H1 (cell line): ENCODE results near the gene PRCD.

Experiments
- ASH2L ChIP-seq: fragments of 200-600, 300-600 bp; sonication (generic); IDR thresholded peaks from one replicate; pipeline ENCODE4 v1.7.1; 2017; ENCODE audit warnings: low read length
- CBX5 ChIP-seq: fragments of 300-800, 300-1000 bp; sonication (generic); IDR thresholded peaks from 2 replicates; pipeline ENCODE4 v1.7.1; 2016; ENCODE audit warnings: antibody characterized with exemption, low read length, low read depth
- CEBPB ChIP-seq: IDR thresholded peaks from 2 replicates; pipeline ENCODE4 v1.6.1; 2012; ENCODE audit warnings: low read depth, low read length
- CHD1 ChIP-seq: IDR thresholded peaks from 2 replicates; pipeline ENCODE4 v1.6.1; 2012; ENCODE audit warnings: low read depth, low read length, improper control_type of control experiment
- GABPA ChIP-seq: IDR thresholded peaks from 2 replicates; pipeline ENCODE4 v1.6.1; 2011; ENCODE audit warnings: mild to moderate bottlenecking, low read length, moderate library complexity, borderline replicate concordance; ENCODE audit not compliant: insufficient read depth
- KDM1A ChIP-seq: fragments of 200-600, 300-600 bp; sonication (generic); IDR thresholded peaks from 2 replicates; pipeline ENCODE4 v1.7.1; 2016; ENCODE audit warnings: mild to moderate bottlenecking, low read length, borderline replicate concordance
- MAFK ChIP-seq: IDR thresholded peaks from 2 replicates; pipeline ENCODE4 v1.6.1; 2012; ENCODE audit warnings: low read depth, mild to moderate bottlenecking, improper control_type of control experiment, low read length
- POLR2AphosphoS5 ChIP-seq: IDR thresholded peaks from 2 replicates; pipeline ENCODE4 v1.6.1; 2011; ENCODE audit warnings: low read depth, low read length
- RAD21 ChIP-seq, 2 experiments: IDR thresholded peaks in 1 of 2; conservative IDR thresholded peaks in 1 of 2; 2 replicates each; pipeline ENCODE4 v1.6.1; 2011; ENCODE audit warnings: low read depth in 2 of 2, low read length in 2 of 2, improper control_type of control experiment in 1 of 2, inconsistent platforms in 1 of 2, mild to moderate bottlenecking in 1 of 2, moderate library complexity in 1 of 2
- SUZ12 ChIP-seq: fragments of 200-600 bp; sonication (generic); IDR thresholded peaks from 2 replicates; pipeline ENCODE4 v1.6.1; 2012; ENCODE audit warnings: mild to moderate bottlenecking, inconsistent platforms, low read length, moderate library complexity, mixed read lengths
- TBP ChIP-seq: IDR thresholded peaks from 2 replicates; pipeline ENCODE4 v1.6.1; 2011; ENCODE audit warnings: low read depth, low read length, improper control_type of control experiment
- YY1 ChIP-seq: IDR thresholded peaks from 2 replicates; pipeline ENCODE4 v1.6.1; 2011; ENCODE audit warnings: low read depth, mild to moderate bottlenecking, low read length
- TF ChIP-seq, protein P1 (sequence below), 3 experiments: IDR thresholded peaks; 1 replicate in 2 of 3; 2 replicates in 1 of 3; pipeline versions ENCODE4 v1.5.1 to v1.6.1; 2011; ENCODE audit warnings: low read length in 3 of 3, mild to moderate bottlenecking in 3 of 3, inconsistent platforms in 2 of 3, low read depth in 1 of 3, moderate library complexity in 1 of 3; ENCODE audit not compliant: insufficient read depth in 1 of 3; ENCODE audit errors: control extremely low read depth in 1 of 3

DNA sequence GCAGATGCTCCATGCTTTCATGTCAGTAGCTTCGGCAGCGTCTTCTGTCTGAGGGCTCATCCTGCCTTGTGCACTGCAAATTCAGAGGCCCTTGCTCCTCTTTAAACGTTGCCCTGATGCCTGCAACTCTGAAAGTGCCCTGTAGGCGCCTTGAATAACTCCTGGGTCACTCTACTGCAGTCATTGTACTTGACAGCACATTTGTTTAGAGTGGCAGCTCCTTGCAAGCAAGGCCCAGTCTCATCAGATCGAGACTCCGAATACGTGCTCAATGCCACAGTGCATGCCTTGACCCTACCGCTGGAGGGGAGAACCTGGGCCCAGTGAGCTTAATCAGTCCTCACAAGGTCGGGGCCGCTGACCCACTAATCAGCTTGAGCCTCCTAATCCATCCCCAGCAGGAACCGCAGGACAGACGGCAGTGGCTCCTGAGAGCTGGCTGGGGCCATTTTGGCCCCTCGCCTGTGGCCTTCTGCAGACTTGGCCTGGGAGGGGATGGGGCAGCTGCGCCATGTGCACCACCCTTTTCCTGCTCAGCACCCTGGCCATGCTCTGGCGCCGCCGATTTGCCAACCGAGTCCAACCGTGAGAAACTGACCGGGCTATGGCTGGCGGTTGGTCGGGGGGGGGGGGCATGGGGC is at the start of gene PRCD:
- TF ChIP-seq MAFK (no peak), TBP (no peak), POLR2AphosphoS5 (no peak), SUZ12 (no peak), RAD21 (IDR thresholded peaks at IDR 0.05 in 1 of 2, conservative IDR thresholded peaks at IDR 0.05 in 1 of 2; ENCODE audit: low read depth in 2 of 2, low read length in 2 of 2) (no peak), ASH2L (no peak), KDM1A (no peak), YY1 (no peak), CBX5 (no peak), CEBPB (no peak), CHD1 (no peak), GABPA (no peak)
- TF ChIP-seq, protein P1, sequence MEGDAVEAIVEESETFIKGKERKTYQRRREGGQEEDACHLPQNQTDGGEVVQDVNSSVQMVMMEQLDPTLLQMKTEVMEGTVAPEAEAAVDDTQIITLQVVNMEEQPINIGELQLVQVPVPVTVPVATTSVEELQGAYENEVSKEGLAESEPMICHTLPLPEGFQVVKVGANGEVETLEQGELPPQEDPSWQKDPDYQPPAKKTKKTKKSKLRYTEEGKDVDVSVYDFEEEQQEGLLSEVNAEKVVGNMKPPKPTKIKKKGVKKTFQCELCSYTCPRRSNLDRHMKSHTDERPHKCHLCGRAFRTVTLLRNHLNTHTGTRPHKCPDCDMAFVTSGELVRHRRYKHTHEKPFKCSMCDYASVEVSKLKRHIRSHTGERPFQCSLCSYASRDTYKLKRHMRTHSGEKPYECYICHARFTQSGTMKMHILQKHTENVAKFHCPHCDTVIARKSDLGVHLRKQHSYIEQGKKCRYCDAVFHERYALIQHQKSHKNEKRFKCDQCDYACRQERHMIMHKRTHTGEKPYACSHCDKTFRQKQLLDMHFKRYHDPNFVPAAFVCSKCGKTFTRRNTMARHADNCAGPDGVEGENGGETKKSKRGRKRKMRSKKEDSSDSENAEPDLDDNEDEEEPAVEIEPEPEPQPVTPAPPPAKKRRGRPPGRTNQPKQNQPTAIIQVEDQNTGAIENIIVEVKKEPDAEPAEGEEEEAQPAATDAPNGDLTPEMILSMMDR (IDR thresholded peaks at IDR 0.05; ENCODE audit: control extremely low read depth in 1 of 3, insufficient read depth in 1 of 3, low read depth in 1 of 3, low read length in 3 of 3): peak in 1 of 3 experiments; percentile 45; a peak in 1 of 4 replicates
